Measurements from ENCODE around the gene RCL1. TPM values are rescaled to one million over a fixed set of nuclear protein-coding genes. Genes with fewer than 3 reads are reported as not detected.
A peak's percentile ranks its signal among the peaks of the same experiment; 100 is the strongest.

RCL1 gene
- total RNA-seq, 1 donor from 2014 or later: 12.1 TPM

DNA sequence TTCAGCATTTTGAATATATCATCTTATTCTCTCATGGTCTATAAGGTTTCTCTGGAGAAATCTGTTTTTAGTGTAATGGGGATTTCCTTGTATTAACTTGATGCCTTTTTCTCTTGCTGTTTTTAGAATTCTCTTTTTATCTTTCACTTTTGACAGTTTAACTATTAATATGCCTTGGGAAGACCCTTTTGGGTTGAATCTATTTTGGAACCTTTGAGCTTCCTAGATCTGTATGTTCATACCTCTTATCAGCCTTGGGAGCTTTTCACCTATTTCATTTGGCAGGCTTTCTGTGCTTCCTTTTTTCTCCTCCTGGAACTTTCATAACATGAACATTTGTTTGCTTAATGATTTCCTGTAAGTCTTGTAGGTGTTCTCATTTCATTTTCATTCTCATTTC is 22.2 kb downstream of the RCL1 start:
- no peak for DNase-seq

DNA sequence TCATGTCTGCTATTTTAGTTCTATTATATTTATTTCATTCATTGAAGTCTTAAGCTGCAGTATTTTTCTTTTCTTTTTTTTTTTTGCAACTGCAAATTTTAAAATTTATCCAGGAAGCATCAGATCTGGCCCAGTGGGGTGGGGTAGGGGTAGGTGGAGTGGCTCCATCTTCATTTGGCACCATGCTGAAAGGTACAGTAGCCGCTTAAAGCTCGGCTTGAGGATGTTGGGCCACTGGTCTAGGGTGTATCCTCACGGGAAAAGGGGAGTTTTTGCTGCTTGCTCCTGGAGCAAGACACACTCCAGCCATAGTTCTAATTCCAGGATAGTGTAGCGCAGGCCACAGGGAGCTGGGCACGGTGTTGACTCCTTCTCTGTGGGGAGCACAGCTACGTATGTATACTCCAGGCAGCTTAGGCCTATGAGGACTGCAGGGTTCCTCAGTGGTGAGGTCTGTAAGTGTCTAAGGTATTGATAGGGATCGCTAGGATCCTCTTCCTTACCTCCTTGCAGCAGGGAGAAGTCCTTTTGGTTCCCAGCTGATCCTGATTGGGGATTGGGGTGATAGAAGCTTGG is 22.7 kb downstream of the RCL1 start:
- DNase-seq: no peak

DNA sequence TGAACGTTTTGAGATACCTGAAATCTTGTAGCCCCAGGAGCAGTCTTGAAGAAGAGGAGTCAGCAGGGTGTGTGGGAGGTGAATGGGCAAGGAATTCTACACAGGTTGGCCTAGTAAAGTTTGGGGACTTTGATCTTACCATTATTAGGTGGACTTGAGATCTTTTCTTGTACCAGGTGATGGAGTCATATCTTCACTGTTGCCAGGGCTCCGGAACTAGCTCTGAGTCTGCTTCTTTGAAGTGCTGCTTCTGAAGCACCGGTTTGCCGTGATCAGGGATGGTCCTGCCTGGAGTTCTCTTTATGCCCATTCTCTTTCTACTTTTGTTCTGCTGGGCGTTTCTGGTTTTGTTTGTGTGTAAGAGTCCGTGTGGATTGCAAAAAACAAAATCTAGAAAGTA is 27.4 kb downstream of the RCL1 start:
- DNase-seq: no peak

DNA sequence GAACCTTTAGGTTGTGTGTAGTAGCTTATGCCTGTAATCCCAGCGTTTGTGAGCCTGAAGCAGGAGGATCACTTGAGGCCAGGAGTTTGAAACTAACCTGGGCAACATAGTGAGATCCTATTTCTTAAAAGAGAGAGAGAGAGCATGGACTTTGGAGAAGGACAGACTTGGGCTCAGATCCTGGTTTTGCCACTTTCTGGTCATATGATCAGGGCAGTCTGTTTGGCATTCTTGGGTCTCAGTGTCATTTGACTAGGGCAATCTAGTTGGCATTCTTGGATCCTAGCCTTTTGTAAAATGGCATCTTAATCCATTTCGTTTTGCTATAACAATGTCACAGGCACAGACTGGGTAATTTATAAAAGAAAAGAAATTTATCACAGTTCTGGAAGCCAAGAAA is 28.4 kb downstream of the RCL1 start:
- no peak for DNase-seq

DNA sequence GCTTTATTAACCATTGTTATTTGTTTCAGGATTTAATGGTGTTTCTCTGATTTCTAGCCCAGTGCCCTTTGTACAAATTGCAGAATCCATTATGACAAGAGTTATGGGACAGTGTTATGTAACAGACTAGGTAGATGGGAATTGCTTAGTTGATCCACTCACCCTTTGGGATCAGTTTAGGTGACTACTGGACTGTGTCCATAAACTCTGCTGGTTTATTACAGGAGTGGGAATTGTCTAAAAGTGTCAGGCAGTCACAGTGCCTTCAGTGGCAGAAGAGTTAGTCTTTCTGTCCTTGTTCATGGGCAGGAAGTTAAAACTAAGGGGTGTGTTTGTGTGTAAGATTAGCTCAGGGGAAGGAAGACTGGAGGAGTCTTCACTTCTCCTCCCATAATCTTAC is 29.3 kb downstream of the RCL1 start:
- DNase-seq: no peak

DNA sequence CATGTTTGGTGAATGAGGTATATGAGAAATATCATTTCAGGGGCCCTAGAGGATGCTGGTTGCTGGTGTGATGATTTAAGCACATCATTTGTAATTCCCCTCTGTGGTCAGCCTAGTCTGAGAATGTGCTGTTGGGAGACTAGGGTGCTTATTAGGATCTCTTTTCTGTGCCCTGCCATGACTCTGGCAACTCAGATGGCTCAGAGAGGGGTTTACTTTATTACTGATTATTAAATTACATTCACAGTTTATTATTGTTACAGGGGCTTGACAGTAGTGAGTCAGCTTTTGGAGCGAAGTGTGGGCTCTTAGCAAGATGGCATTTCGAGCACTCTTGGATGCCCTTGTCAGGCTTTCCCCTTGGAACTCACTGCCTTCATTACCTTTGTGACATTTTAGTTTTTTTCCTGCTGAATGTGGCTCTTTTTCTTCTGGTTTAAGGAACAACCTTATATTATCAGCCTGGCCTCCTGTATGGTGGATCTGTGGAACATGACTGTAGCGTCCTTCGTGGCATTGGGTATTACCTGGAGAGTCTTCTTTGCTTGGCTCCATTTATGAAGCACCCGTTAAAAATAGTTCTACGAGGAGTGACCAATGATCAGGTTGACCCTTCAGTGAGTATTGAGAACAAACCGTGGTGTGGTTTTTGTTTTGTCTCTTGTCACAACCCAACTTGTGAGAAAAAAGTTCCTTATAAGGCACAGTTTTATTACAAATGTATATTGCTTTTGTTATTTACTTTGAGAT is 33.8 kb downstream of the RCL1 start:
- no peak for DNase-seq

DNA sequence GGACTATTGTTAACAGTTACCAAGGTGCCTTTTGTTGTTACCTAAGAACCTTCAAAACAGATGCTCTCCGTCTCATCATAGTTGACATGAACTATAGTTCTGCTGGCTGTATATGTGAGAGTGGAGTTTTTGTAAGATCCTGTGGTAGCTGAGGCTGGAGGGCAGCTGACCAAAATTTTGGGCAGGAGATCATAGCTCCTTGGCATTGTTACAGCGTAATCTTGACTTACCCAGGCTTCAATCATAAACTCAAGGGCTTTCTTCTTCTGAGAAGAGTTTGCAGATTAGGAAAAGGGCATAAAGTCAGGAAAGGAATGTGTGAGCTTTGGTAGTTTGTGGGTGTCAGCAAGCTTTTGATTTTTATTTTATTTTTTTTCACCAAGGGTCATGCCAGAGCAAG is 34.5 kb downstream of the RCL1 start:
- no peak for DNase-seq

DNA sequence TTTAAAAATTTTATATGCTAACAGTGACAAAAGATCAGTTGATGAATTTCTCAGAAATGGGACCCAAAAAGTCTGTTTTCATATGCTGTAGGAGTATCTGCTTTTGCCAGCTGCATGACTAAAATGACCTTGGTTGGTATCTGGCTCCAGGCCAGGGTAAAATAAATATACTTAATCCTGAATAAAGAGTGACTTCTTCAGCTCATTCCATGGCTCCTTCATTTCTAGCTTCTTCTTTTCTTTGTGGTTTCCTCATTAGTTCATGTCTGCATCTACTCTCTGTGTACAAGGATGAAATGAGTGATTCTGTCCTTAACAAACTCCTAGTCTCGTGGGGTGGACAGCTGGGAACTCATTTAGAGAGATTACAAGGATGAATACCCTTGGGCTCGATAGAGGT is 36.0 kb downstream of the RCL1 start:
- peak; percentile 61 for DNase-seq

DNA sequence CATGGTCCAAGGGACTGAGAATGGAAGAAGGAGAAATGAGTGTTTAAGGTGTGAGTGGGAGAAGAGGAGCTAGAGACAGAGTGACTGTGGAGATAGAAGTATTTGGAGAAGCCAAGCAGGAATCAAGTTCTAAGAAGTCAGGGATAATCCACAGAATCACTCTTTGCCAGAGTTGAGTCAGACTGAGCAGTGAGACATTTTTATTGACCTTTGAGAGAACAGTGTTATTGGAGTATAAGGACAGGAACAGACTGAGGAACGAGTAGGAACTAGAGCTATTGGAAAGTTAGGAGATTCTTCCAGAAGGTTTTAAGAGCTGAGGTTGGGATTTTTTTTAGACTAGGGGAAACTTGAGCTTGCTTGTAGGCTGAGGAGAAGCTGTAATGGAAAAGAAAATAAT is 37.2 kb downstream of the RCL1 start:
- DNase-seq: peak; percentile 25

DNA sequence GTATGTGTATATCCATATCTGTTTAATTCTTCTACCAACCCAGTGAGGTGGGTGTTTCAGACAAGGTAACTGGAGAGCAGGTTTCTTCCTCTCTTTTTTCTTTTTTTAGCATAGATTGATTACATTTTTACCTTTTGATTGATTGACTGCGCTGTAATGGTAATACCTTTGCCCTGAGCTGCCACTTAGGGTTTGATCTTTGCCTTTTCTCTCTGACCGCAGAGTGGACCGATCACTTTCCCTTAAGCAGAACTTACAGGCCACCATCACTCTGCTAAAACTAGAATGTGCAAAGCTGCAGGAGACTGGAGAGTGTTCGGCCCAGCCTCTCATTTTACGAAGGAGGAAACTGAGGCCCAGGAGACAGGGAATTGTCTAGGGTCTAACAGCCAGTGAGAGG is 38.0 kb downstream of the RCL1 start:
- no peak for DNase-seq

DNA sequence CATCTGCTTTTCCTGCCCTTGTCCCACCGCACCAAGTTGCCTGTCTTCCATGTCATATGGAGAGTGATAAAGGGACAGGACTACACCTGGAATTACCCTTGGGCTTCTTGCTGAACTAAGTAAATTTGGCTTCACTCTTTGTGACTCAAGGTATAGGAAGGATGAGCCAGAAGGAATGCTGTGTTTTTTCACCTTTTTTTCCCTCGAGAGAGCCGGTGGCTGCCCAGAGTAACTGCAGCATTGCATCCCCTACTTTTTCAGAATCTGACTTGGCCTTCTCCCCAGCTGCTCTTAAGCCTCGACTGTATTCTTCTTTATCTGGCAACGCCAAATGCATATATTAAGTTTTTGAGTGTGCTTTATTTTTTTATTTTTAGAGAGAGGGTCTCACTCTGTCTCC is 38.4 kb downstream of the RCL1 start:
- no peak for DNase-seq

DNA sequence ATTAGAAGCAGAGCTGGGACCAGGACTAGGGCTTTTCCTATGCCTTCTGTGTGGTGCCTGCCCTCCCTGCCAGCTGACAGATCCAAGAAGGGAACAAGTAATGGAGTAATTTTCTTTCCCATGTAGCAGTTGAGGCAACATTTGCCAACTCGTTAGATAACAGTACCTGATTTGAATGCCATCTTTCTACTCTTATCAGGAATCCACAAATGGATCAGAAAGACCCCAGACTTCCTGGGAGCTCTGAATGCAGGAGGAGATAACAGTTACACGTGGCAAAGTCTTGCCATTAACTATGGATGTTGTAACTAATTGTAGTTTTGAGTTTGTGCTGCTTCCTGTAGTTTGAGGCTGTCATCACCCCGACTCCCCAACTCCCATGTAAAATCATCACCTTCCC is 39.2 kb downstream of the RCL1 start:
- DNase-seq: no peak

DNA sequence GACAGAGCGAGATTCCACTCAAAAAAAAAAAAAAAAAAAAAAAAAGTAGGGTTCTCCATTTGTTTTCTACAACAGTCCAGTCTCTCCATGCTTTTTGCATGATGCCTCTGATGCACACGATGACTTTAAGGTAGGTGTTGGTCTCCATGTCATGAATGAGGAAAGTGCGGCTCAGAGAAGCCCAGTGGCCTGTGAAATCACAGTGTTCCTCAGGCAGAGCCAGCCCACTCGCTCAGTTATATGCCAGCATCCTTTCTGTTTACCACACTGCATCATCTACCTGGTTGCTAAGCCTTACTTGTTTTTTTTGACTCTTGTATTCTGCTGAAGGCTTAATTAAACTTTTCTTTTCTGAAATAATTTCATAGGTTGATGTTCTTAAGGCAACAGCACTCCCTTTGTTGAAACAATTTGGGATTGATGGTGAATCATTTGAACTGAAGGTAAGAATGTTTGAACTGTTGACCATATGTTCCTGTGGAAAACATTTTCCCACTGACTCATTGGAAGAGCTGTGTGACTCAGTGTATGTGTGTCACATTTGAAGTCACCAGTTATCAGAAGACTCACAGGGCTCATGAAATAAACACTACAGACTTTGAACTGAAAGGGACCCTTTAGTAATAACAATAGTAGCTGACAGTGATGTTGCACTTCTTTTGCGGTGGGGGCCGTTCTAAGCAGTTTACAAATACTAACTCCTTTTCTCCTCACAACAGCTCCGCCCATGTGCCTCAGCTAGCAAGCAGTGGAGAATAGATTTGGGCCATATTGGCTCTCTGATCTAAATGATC is 40.2 kb downstream of the RCL1 start:
- DNase-seq: peak; percentile 98

DNA sequence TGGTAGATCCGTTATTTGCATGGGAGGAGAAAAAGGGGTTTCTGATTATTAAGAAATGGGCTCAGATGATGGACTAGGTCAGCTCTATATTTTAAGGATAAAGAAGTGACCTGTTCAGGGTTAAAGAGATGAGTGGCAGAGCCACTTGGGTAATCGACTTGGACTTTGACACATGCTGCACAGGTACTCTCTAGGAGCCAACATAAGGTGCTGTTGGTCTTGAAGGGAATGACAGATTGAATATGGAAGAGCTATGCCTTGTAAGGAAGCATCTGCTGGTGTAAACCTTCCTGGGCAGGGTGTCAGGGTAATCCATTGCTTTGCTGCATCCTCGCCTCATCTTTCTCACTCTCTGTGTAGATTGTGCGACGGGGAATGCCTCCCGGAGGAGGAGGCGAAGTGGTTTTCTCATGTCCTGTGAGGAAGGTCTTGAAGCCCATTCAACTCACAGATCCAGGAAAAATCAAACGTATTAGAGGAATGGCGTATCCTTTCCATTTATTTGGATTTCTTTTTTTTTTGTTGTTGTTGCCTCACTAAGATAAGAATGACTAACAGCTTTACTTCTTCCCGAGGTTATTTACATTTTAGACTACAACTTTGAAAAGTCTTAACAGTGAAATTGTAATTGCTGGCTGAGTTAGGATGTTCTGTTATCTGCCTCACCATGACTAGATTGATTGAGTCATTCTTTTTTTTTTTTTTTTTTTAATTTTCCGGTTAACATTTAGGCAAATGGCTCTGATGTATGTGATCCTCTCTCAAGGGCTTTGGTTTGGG is 41.2 kb downstream of the RCL1 start:
- DNase-seq: peak; percentile 48

DNA sequence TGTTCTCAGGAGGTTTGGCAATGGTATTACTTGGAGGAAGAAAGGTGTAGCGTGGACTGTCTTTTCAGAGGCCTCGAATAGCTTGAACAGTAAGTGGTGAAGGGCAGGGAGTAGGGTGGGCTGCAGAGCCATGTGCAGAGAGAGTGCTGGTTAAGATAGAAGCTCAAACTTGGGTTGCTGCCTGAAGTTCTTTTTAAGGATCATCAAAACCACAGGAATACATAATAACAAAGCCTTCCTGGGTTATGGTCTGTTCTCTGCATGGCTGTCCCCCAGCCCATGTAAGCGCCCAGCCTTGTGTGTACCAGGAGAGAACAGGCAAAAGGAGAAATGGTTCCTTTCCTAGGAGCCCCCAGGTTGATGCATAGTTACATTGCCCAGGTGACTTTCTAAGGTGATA is 43.9 kb downstream of the RCL1 start:
- no peak for DNase-seq

DNA sequence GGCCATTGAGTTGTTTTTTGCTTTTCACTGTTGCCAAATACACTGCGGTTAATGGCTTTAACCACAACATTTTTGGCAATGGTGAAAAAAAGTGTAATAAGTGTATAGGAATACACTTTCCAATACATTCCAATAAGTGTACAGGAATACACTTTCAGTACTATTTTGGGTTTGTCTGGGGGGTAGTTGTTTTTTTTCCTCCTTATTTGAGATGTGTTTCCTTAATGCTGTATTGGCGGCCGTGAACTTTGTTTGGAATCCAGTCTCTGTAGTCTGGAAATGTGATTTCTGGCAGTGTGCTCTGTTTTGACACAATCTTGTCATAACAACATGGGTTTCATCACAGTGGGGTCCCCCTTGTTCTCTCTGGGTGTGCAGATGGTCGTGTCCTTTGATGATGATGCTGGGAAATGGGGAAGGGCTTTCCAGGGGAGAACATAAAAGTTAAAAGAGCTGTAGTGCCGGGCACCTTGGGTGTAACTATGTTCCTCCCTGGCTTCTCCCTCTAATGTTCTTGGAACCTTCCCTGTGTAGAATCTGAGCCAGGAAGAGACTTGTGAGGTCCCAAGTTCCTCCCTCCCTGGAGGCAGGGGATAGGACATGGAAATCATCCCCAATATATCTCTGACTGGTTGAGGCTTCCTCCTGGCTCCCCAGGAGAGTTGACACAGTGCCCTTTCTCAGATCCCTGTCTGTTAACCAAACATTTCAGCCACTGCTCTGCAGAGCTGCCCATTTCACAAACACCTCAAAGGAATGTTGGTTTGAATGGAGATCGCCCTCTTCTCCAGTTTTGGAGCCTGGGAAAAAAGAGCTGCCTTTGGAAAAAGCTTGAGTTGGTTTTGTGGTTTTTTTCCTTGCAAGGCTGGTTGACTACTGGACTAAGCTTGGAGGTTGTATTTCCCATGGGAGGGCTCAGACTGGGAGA is 44.8 kb downstream of the RCL1 start:
- no peak for DNase-seq

DNA sequence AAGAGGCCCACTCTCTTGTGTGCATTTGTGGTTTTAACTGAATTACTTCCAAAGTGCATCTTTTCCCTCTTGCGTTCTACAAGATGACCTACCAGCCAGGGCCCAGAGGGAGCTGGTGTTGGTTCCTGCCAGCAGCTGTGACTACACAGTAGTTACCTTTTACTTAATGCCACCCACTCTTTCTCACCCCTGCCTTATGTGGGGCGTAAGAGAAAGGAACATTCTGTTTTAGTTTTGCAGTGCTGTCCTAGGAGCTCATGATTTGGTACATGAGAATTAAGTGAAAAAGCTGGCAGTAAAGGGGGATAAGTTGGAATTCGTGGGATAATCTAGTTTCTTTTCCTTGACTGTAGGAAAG is 45.4 kb downstream of the RCL1 start:
- DNase-seq: no peak

DNA sequence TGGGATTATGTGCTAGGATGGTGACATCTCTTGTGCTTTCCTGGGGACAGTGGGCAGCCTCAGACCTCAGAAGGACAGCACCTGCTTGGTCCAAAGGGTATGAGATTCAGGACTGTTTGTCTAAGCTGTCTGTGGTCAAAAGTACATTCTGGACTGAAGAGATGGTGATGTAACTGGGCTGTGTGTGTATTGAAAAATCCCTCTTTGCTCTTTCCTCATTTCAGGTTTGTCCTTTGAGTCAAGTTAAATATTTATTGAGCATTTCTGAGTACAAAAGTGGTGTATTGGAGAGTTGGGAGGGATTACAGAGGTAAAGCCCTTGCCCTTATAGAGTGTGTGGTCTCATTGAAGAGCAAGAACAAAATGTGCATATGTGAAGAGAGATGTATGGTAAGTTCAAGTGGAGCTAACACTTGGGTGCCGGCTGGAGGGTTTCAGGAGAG is 46.7 kb downstream of the RCL1 start:
- DNase-seq: no peak

DNA sequence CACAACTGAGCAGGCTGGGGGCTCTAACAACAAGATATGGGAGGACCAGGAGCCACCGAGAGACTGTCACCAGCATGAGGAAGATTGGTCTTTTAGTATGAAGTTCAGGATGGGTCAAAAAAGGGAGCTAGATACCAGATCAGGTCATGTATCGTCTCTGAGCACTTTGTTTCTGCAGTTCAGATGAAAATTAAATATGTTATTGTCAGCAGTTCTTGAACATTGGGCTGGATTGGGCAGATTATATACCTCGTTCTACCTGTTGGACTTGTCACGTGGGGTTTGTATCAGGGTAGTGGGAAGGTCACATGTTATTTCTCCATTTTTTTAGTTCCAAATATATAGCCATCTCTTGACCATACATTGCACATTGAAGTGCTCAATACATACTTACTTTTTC is 47.3 kb downstream of the RCL1 start:
- DNase-seq: no peak

DNA sequence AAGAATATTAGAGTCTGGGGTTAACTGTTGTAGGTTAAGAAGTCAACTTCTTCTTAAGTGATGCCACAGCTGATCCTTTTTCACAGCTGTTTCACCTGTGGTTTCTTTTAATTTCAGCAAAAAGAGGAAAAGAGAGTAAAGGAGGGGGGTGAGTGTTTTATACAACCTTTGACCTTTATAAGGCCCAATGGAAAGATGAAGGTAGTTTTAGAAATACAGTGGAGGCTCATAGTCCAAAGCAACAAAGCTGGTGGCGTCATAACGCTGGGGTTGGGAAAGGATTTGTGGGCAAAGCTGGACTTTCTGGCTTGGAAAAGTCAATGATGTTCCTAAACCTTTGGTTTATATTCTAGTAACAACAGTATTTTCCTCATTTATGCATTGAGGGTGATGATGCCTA is 49.5 kb downstream of the RCL1 start:
- no peak for DNase-seq

DNA sequence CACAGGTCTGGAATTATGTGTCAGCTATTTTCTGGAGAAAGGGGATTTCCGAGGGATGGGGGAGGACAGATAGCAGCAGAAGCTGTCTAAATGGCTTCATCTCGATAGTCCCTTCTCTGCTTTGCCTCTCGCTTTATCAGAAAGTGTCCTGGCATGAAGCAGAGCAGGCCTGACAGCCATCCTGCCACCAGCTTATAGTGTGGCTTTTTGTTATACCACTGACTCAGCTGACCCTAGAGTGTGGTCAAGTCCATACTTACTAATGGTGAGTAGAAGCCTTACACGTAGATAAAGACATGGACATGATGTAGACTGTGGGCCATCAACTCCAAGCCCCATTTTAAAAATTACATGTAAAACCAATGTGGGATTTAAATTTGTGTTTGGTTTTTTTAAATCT is 50.0 kb downstream of the RCL1 start:
- DNase-seq: no peak
